GM12864 (cell line): ENCODE results near the gene NAPA.

Source experiments
- DNase-seq: peaks from one replicate; pipeline ENCODE4 v3.0.0-alpha.2; 2011; ENCODE audit warnings: low read depth
- H3K4me3 ChIP-seq: 2 replicates; pipeline ENCODE4 v1.5.1; 2011; ENCODE audit warnings: mild to moderate bottlenecking, low read depth, low read length, control low read depth
- TF ChIP-seq, protein P1 (sequence below): IDR thresholded peaks from 2 replicates; pipeline ENCODE4 v1.5.1; 2011; ENCODE audit warnings: low read depth, mild to moderate bottlenecking, moderate library complexity, low read length, control low read depth, inconsistent platforms; ENCODE audit errors: missing control alignments

NAPA gene

DNA sequence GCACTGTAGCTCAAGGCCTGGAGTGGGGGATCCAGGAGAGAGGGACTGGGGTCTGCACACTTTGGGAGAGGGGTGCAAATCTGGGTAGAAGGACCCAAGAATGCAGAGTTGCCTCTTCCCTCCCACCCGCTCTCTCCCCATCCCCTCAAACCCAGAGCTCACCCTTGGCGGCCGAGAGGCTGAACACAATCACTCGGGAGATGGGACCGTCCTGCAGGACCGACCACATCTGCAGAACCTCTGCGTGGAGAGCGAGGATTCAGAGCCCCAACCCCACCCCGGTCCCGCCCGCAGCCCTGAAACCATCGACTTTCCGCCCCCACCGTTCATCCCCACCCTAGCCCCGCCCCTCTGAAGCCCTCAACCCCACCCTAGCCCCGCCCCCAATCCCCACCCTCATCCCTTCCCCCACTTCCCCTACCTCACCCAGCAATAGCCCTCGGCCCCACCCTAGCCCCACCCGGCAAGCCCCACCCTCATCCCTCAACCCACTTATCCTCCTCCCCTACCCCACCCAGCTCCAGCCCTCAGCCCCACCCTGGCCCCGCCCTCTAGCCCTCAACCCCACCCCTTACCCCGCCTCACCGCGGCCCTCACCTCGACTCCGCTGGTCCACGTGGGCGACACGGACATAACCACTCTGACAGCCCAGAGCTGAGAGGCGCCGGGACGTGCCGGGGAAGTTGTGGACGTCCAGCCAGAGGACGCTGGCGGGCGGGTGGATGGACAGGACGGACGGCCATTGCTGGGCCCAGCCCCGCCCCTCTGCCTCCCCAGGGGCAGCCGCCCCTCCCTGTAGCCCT lies 35.0 kb downstream of the NAPA start:
- DNase-seq, result no peak
- H3K4me3 ChIP-seq, result no peak overlapping the region
- TF ChIP-seq, protein P1, sequence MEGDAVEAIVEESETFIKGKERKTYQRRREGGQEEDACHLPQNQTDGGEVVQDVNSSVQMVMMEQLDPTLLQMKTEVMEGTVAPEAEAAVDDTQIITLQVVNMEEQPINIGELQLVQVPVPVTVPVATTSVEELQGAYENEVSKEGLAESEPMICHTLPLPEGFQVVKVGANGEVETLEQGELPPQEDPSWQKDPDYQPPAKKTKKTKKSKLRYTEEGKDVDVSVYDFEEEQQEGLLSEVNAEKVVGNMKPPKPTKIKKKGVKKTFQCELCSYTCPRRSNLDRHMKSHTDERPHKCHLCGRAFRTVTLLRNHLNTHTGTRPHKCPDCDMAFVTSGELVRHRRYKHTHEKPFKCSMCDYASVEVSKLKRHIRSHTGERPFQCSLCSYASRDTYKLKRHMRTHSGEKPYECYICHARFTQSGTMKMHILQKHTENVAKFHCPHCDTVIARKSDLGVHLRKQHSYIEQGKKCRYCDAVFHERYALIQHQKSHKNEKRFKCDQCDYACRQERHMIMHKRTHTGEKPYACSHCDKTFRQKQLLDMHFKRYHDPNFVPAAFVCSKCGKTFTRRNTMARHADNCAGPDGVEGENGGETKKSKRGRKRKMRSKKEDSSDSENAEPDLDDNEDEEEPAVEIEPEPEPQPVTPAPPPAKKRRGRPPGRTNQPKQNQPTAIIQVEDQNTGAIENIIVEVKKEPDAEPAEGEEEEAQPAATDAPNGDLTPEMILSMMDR, result no peak

DNA sequence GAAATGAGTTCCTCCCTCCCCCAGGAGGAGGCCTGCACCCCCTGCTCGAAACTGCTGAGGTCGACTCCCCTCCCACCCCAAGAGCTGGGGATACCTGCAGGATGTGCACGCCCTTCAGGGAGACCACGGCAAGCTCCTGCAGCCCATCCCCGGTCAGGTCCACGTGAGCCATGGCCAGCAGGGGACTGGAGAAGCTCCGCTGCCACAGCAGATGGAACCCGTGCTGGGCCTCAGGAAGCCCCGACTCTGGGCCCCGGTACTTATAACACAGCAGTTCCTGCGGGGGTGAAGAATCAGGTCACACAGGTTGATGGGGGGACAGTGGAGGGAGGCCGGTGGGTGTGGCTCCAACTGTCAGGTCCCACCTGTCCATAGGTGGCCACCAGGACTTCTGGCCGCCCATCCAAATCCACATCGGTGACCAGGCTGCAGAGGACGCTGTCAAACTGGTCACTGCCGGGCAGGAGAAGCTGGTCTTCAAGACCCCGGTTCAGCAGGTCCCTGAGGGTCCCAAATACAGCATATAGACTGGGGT lies 38.4 kb downstream of the NAPA start:
- DNase-seq, result no peak
- no peak overlapping the region for H3K4me3 ChIP-seq
- TF ChIP-seq, protein P1, result no peak

DNA sequence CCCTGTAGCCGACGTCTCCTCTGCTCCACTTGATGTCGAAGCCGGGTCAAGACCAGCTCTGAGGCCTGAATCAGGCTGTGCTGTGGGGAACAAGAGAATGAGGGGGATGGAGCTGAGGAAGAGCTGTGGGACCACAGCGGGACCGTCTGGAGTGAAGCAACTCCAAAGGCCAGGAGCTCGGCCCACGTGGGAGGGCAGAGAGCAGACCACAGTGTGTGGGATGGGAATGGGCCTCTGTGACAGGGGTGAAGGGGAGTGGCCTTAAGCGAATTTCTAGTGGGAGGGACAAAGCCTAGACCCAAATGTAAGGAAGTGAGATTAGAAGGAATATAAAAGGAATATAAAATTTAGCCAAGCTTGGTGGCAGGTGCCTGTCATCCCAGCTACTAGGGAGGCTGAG lies 39.4 kb downstream of the NAPA start:
- H3K4me3 ChIP-seq, result no peak overlapping the region
- no peak for DNase-seq
- TF ChIP-seq, protein P1, result no peak

DNA sequence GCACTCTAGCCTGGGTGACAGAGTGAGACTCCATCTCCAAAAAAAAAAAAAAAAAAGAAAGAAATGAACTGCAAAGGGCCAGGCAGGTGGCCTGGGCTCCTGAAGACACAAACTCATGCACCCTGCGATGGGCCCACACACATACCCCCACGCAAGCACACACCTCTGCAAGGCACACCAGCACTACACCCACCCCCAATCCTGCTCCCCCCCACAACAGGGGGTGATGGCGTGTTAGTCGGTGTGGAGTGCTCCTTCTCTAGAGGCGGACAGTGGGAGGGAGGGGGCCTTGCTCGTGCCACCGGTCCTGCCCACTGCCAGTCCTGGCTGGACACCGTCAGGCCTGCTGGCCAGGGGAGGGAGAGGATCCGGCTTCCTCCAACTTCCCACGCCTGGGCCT lies 41.5 kb downstream of the NAPA start:
- DNase-seq, result no peak
- TF ChIP-seq, protein P1, result no peak
- no peak overlapping the region for H3K4me3 ChIP-seq

DNA sequence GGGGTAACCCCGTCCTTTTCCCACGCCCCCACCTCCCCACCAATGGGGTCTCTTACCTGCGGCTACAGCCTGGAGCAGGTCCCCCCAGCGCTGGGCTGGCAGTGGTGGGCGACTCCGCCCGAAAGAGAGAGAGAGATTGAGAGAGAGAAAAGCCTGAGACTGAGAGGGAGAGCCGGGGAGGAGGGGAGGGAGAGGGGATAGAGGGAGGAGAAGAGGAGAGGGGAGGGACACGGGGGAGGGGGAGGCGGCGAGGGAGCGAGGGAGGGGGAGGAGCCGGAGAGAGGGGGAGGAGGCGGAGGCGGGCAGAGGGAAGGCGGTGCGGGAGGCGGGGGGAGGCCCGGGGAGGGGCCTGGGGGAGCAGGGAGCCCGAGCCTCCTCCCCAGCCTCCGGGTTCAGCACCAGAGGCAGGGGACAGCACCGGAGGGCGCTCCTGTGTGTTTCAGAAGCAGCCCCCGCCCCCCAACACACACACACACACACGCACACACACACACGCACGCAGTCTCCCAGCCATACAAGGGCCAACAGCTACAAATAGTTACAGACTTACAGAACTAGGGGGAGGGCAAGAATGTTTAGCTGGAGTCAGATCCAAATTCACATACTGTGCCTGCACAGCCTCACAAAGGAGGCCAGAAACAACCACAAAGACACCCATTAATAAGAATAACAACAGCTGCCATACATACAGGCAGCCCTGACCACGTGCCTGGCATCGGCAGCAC lies 43.0 kb downstream of the NAPA start, which contains the start of gene SLC8A2:
Gene SLC8A2 (minus strand): TSS at position 161 of the 725 bp plus-strand sequence. CDS start 5,490 bp downstream, outside the sequence.
- H3K4me3 ChIP-seq, result no peak within 1 kb of the TSS
- DNase-seq, result no peak
- TF ChIP-seq, protein P1, result no peak

DNA sequence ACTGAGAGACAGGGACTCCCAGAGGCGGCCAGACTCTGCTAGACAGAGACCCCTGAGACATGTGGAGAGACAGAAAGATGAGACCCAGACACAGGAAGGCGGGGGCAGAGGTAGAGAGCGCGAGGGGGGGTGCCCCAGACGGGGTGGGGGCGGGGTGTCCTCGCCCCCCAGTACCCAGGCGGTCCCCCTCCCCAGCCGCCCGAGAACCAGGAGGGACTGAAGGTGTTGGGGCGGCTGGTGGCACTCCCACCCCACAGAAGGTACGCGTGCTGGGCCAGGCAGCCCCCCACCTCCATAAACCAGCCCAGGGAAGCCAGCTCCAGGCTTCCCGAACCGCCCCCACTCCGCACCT lies 43.5 kb downstream of the NAPA start:
- TF ChIP-seq, protein P1, result no peak

More for the DNA sequence above, 43.5 kb downstream of the NAPA start:
- DNase-seq, result no peak
- H3K4me3 ChIP-seq, result no peak overlapping the region
